Memory B cell (primary cell): Measurements from ENCODE around the gene MALRD1.
"Not testable (repeated sequence)": the region's sequence is repeated elsewhere in the genome, so short reads cannot be mapped to it uniquely, and the experiment has no call there.

Source experiments
- ATAC-seq: fragments of 150-1000 bp; cut with Tn5 transposase; 2 replicates; pipeline ENCODE4 v1.10.0; 2021; ENCODE audit warnings: low read depth, mild to moderate bottlenecking, moderate library complexity
- DNase-seq, 2 donors: peaks; one replicate each; pipeline ENCODE4 v3.0.0; 2022; ENCODE audit warnings: low spot score in 2 of 2
- H3K27ac Mint-ChIP-seq: one replicate; pipeline ENCODE4 v1.8.0; 2022; ENCODE audit warnings: mild to moderate bottlenecking, moderate library complexity, mixed read lengths
- H3K27me3 Mint-ChIP-seq: one replicate; pipeline ENCODE4 v1.8.0; 2022; ENCODE audit warnings: mixed read lengths
- H3K36me3 Mint-ChIP-seq: one replicate; pipeline ENCODE4 v1.8.0; 2022; ENCODE audit warnings: mild to moderate bottlenecking, mixed read lengths
- H3K4me1 Mint-ChIP-seq: one replicate; pipeline ENCODE4 v1.8.0; 2022; ENCODE audit warnings: mixed read lengths
- H3K4me3 Mint-ChIP-seq: one replicate; pipeline ENCODE4 v1.8.0; 2022; ENCODE audit warnings: mild to moderate bottlenecking, moderate library complexity, mixed read lengths
- H3K9me3 Mint-ChIP-seq: one replicate; pipeline ENCODE4 v1.8.0; 2022; ENCODE audit warnings: mixed read lengths

MALRD1 gene

DNA sequence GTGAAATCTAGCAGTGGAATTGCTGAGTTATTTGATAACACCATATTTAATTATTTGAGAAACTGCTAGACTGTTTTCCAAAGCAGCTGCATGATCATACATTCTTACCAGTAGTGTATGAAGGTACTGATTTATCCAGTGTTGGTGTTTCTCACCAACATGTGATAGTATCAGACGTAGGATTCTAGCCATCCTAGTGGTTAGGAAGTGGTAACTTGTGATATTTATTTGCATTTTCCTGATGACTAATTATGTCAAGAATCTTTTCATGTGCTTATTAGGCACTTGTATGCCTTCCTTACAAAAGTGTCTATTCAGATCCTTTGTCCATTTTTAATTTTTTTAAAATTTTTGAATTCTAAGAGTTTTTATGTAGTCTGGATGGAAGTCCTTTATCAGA, 713.4 kb downstream of the MALRD1 start:
- ATAC-seq (no peak), DNase-seq (no peak)
- Mint-ChIP-seq H3K36me3 (no peaks in the 10 kb centered on the region), H3K4me3 (no peak overlapping the region), H3K27ac (no peak overlapping the region), H3K9me3 (peaks cover 2% of the 10 kb centered on the region), H3K4me1 (no peaks in the 10 kb centered on the region), H3K27me3 (no peaks in the 10 kb centered on the region)

DNA sequence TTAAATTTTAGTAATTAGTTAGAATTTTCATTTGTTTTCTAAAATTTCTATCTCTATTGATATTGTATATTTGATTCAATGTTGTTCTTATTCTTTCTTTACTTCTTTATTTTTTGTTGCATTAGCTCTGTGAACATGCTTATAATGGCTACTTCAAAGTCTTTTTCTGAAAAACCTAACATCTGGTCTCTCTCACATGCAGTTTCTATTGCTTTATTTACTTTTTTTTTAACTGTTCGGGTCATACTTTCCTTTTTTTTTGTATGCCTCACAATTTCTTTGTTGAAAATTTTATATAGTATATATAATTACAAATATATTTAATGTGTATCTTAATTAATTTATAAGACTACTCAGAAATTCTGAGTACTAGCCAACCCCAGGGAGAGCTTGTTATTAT, 715.5 kb downstream of the MALRD1 start:
- no peaks in the 10 kb centered on the region for H3K4me1 Mint-ChIP-seq
- no peak for DNase-seq
- H3K36me3 Mint-ChIP-seq = no peaks in the 10 kb centered on the region
- H3K9me3 Mint-ChIP-seq = peaks cover 2% of the 10 kb centered on the region
- no peaks in the 10 kb centered on the region for H3K27me3 Mint-ChIP-seq
- no peak overlapping the region for H3K4me3 Mint-ChIP-seq
- no peak for ATAC-seq
- no peak overlapping the region for H3K27ac Mint-ChIP-seq

- ATAC-seq (no peak), DNase-seq (no peak)
- Mint-ChIP-seq H3K27me3 (no peaks in the 10 kb centered on the region), H3K36me3 (no peaks in the 10 kb centered on the region), H3K4me1 (no peaks in the 10 kb centered on the region), H3K9me3 (peaks cover 2% of the 10 kb centered on the region), H3K4me3 (no peak overlapping the region), H3K27ac (no peak overlapping the region)
Measured at GRCh38 chr10:19767876-19768275, 719.3 kb downstream of the MALRD1 start.

GRCh38 chr10:19769826-19770225, 721.2 kb downstream of the MALRD1 start:
- not testable (repeated sequence) for H3K9me3 Mint-ChIP-seq, H3K36me3 Mint-ChIP-seq, ATAC-seq, H3K27ac Mint-ChIP-seq, H3K27me3 Mint-ChIP-seq, DNase-seq, H3K4me3 Mint-ChIP-seq, H3K4me1 Mint-ChIP-seq

GRCh38 chr10:19772972-19773371, 724.4 kb downstream of the MALRD1 start:
- Mint-ChIP-seq H3K9me3 (peaks cover 3% of the 10 kb centered on the region), H3K36me3 (no peaks in the 10 kb centered on the region), H3K27me3 (no peaks in the 10 kb centered on the region), H3K4me3 (no peak overlapping the region), H3K27ac (no peak overlapping the region), H3K4me1 (no peaks in the 10 kb centered on the region)
- ATAC-seq (no peak), DNase-seq (no peak)

DNA sequence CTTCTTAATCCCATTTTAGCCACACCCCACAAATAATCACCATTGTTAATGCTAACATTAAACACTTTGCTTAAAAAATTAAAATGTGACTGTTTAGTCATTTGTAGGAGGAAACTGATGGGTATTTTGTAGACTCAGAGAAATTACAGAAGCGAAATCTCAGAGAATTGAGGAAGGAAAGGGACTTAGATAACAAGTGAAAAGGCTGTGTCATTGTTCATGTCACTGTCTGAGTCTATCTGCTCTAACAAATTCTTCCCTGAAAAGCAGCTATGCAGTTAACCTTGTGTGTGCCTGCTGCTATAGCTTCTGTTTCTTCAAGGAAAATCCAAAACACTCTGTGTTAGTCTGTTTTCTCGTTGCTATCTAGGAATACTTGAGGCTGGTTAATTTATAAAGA, 726.7 kb downstream of the MALRD1 start:
- no peak for DNase-seq
- no peak for ATAC-seq
- H3K4me3 Mint-ChIP-seq = no peak overlapping the region
- no peak overlapping the region for H3K27ac Mint-ChIP-seq
- no peaks in the 10 kb centered on the region for H3K27me3 Mint-ChIP-seq
- no peaks in the 10 kb centered on the region for H3K36me3 Mint-ChIP-seq
- H3K4me1 Mint-ChIP-seq = no peaks in the 10 kb centered on the region
- peaks cover 3% of the 10 kb centered on the region for H3K9me3 Mint-ChIP-seq

DNA sequence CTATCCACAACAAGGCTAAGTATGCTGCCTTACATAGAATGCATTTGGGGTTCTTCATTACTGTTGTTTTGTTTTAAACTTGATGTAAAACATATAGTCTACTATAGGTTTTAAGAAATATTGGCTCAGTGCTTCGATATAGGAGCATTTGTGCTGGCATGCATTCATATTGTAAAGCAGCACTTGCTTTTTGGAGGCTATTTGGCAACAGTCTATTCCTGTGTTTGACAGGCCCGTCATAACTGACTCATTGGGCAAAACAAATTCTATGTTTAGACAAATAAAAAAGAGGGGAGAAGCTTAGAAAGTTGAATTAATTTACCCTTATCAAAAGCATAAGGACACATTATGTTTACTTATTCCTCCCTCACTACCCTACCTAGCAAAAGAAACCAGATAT, 729.2 kb downstream of the MALRD1 start:
- Mint-ChIP-seq H3K36me3 (no peaks in the 10 kb centered on the region), H3K9me3 (peaks cover 5% of the 10 kb centered on the region), H3K4me3 (no peak overlapping the region), H3K27ac (no peak overlapping the region), H3K4me1 (no peaks in the 10 kb centered on the region), H3K27me3 (no peaks in the 10 kb centered on the region)
- ATAC-seq (no peak), DNase-seq (no peak)

DNA sequence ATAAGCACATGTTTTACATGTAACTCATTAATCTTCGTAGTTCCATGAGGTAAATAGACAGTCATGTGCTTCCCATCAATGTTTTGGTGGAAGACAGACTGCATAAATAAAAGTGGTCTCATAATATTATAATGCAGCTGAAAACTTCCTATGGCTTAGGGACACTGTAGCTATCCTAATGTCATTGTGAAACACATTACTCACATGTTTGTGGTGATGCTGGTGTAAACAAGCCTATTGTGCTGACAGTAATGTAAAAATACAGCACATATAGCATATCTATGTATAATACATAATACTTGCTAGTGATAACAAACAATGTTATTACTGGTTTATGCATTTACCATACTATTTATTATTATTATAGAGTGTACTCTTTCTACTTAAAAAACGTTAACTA, 730.4 kb downstream of the MALRD1 start:
- DNase-seq (no peak), ATAC-seq (no peak)
- Mint-ChIP-seq H3K9me3 (peaks cover 5% of the 10 kb centered on the region), H3K27me3 (no peaks in the 10 kb centered on the region), H3K36me3 (no peaks in the 10 kb centered on the region), H3K4me3 (no peak overlapping the region), H3K4me1 (no peaks in the 10 kb centered on the region), H3K27ac (no peak overlapping the region)

- Mint-ChIP-seq H3K9me3 (peaks cover 4% of the 10 kb centered on the region), H3K27me3 (no peaks in the 10 kb centered on the region)
Measured at GRCh38 chr10:19782430-19783089, 734.0 kb downstream of the MALRD1 start.

GRCh38 chr10:19783721-19784120, 735.1 kb downstream of the MALRD1 start:
- ATAC-seq (no peak), DNase-seq (no peak)
- Mint-ChIP-seq H3K9me3 (peaks cover 4% of the 10 kb centered on the region), H3K36me3 (no peaks in the 10 kb centered on the region), H3K27me3 (no peaks in the 10 kb centered on the region), H3K4me1 (no peaks in the 10 kb centered on the region), H3K4me3 (no peak overlapping the region), H3K27ac (no peak overlapping the region)

More at GRCh38 chr10:19782430-19783089, 734.0 kb downstream of the MALRD1 start:
- Mint-ChIP-seq H3K4me1 (no peaks in the 10 kb centered on the region), H3K27ac (no peak overlapping the region), H3K36me3 (no peaks in the 10 kb centered on the region), H3K4me3 (no peak overlapping the region)
- ATAC-seq (no peak), DNase-seq (no peak)
